ENCODE measurements around the gene CREBZF. TPM values are rescaled to one million over a fixed set of nuclear protein-coding genes. Genes with fewer than 3 reads are reported as not detected.

The CREBZF gene
- total and polyA plus RNA-seq, 9 of the 15 experiments (the other 6 are each of a cell fraction or from before 2014, with no cell fraction given) = 7.2 to 70.2 (median 40.5) TPM

DNA sequence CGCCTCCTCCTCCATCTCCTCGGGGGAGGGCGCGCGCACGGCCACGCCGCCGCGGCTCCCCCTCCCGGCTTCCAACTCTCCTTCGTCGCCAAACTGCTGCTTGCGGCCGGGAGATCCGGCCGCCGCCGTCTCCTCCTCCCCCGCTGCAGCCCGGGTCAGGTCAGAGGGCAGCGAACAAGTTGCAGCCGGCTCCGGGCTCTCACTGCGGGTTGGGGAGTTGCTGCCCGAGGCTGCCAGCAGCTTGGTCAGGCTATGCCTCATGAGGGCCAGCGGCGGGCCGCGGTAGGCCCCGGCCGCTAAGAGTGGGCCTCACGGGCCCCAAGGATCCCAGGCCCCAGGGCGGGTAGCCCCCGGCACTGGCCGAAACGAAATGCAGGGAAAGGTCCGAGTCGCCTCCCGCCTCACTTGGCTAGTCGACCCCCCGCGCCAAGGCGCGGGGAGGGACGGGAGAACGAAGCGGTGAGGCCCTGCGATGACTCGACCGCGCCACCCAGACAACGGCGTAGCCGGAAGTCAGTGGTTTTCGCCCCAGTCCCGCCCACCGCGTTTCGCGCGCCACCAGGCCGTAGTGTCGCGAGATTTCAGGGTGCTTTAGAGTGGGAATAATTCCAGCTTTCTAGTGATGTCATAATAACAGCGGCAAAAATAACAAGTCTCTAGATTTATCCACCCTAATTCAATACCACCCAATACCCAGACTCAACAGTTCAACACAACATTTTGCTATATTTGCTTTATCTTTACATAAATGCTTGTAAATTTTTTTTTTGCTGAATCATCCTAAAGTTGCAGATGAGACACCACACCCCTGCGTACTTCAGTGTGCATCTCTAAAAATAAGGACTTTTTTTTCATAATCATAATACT lies at the start of gene CREBZF (continued):
- TF ChIP-seq MXI1 (IDR thresholded peaks at IDR 0.05; ENCODE audit: low read depth, low read length) (peak; percentile 71; the same call in 1 of the 2 replicates), ETV1 (tag; conservative IDR thresholded peaks at IDR 0.05; ENCODE audit: low read depth) (peak; percentile 80), KLF16 (IDR thresholded peaks at IDR 0.05) (peak; percentile 73; the same call in 1 of the 2 replicates), YY1 (IDR thresholded peaks at IDR 0.05; ENCODE audit: borderline replicate concordance in 1 of 3, control insufficient read depth in 1 of 3, extremely low read depth in 1 of 3, insufficient read depth in 3 of 3, insufficient read length in 1 of 3, insufficient replicate concordance in 2 of 3, low read depth in 1 of 3, low read length in 2 of 3) (peak in 1 of 3 experiments; percentile 25), ZBTB7A (IDR thresholded peaks at IDR 0.05; ENCODE audit: borderline replicate concordance, control insufficient read depth, low read depth, low read length) (peak; percentile 67; the same call in 1 of the 2 replicates), HDAC8 (tag; IDR thresholded peaks at IDR 0.05) (0 out of 2 replicates have a peak, but pooled peaks have one; percentile 40), ATF1 (CRISPR knock-in tag; IDR thresholded peaks at IDR 0.05) (no peak), ATF1 (tag; IDR thresholded peaks at IDR 0.05) (peak; percentile 91), MTA3 (IDR thresholded peaks at IDR 0.05; ENCODE audit: borderline replicate concordance) (peak; percentile 22; the same call in 1 of the 2 replicates), HDAC1 (IDR thresholded peaks at IDR 0.05) (0 out of 4 replicates have a peak, but pooled peaks of 1 of the 2 experiments have one; percentile 35), FOXK2 (conservative IDR thresholded peaks at IDR 0.05 in 1 of 2, IDR thresholded peaks at IDR 0.05 in 1 of 2; ENCODE audit: low read depth in 2 of 2) (peak; percentile 47 to 48; a peak in 2 of 4 replicates), SRSF3 (IDR thresholded peaks at IDR 0.05; ENCODE audit: insufficient read depth, low read length) (0 out of 2 replicates have a peak, but pooled peaks have one; percentile 7), FIP1L1 (IDR thresholded peaks at IDR 0.05; ENCODE audit: low read depth, low read length, poor library complexity, severe bottlenecking) (peak; percentile 81), RBM14 (IDR thresholded peaks at IDR 0.05; ENCODE audit: borderline replicate concordance, insufficient read depth, low read depth, low read length) (peak; percentile 95; the same call in 1 of the 2 replicates), ESRRA (IDR thresholded peaks at IDR 0.05; ENCODE audit: borderline replicate concordance, low read depth) (peak; percentile 46; the same call in 1 of the 2 replicates), TSC22D4 (tag; IDR thresholded peaks at IDR 0.05) (no peak)
- TF ChIP-seq, protein P1, sequence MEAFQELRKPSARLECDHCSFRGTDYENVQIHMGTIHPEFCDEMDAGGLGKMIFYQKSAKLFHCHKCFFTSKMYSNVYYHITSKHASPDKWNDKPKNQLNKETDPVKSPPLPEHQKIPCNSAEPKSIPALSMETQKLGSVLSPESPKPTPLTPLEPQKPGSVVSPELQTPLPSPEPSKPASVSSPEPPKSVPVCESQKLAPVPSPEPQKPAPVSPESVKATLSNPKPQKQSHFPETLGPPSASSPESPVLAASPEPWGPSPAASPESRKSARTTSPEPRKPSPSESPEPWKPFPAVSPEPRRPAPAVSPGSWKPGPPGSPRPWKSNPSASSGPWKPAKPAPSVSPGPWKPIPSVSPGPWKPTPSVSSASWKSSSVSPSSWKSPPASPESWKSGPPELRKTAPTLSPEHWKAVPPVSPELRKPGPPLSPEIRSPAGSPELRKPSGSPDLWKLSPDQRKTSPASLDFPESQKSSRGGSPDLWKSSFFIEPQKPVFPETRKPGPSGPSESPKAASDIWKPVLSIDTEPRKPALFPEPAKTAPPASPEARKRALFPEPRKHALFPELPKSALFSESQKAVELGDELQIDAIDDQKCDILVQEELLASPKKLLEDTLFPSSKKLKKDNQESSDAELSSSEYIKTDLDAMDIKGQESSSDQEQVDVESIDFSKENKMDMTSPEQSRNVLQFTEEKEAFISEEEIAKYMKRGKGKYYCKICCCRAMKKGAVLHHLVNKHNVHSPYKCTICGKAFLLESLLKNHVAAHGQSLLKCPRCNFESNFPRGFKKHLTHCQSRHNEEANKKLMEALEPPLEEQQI (IDR thresholded peaks at IDR 0.05) = no peak
- TF ChIP-seq, protein P2, sequence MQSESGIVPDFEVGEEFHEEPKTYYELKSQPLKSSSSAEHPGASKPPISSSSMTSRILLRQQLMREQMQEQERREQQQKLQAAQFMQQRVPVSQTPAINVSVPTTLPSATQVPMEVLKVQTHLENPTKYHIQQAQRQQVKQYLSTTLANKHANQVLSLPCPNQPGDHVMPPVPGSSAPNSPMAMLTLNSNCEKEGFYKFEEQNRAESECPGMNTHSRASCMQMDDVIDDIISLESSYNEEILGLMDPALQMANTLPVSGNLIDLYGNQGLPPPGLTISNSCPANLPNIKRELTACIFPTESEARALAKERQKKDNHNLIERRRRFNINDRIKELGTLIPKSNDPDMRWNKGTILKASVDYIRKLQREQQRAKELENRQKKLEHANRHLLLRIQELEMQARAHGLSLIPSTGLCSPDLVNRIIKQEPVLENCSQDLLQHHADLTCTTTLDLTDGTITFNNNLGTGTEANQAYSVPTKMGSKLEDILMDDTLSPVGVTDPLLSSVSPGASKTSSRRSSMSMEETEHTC (IDR thresholded peaks at IDR 0.05) = 0 out of 2 replicates have a peak, but pooled peaks have one; percentile 7
- TF ChIP-seq, protein P3, sequence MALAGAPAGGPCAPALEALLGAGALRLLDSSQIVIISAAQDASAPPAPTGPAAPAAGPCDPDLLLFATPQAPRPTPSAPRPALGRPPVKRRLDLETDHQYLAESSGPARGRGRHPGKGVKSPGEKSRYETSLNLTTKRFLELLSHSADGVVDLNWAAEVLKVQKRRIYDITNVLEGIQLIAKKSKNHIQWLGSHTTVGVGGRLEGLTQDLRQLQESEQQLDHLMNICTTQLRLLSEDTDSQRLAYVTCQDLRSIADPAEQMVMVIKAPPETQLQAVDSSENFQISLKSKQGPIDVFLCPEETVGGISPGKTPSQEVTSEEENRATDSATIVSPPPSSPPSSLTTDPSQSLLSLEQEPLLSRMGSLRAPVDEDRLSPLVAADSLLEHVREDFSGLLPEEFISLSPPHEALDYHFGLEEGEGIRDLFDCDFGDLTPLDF (CRISPR knock-in tag; IDR thresholded peaks at IDR 0.05) = peak; percentile 90; the same call in 1 of the 2 replicates

Measured in K562 (cell line).